Activated B cell treated with CpG ODN at 0.5 μM for 24 hours (primary cell): ENCODE results near the gene APOL6. TPM values are rescaled to one million over a fixed set of nuclear protein-coding genes. Genes with fewer than 3 reads are reported as not detected.

Experiments
- ATAC-seq: fragments of 200-7000 bp; cut with Tn5 transposase; one replicate; pipeline ENCODE4 v1.10.0; 2021; ENCODE audit warnings: low read depth, mild to moderate bottlenecking, moderate library complexity
- CTCF ChIA-PET: fragments of 350-600 bp; sonication (Branson Sonifier 250); formaldehyde crosslinking; loops from one replicate; lab custom pipeline; 2021; ENCODE audit warnings: antibody characterized with exemption; lab: Charles Lee
- POLR2A ChIA-PET: fragments of 350-600 bp; sonication (Branson Sonifier 250); formaldehyde crosslinking; loops from one replicate; lab custom pipeline; 2021; ENCODE audit warnings: antibody characterized with exemption; lab: Charles Lee
- DNase-seq: peaks from one replicate; pipeline ENCODE4 v3.0.0; 2022
- H3K27ac Mint-ChIP-seq: one replicate; pipeline ENCODE4 v1.8.0; 2020; ENCODE audit warnings: mixed read lengths
- H3K27me3 Mint-ChIP-seq: one replicate; pipeline ENCODE4 v1.8.0; 2021; ENCODE audit warnings: mixed read lengths
- H3K36me3 Mint-ChIP-seq: one replicate; pipeline ENCODE4 v1.8.0; 2021; ENCODE audit warnings: low read depth, mixed read lengths
- H3K4me1 Mint-ChIP-seq: one replicate; pipeline ENCODE4 v1.8.0; 2021; ENCODE audit warnings: mixed read lengths
- H3K4me3 Mint-ChIP-seq: one replicate; pipeline ENCODE4 v1.8.0; 2020; ENCODE audit warnings: mild to moderate bottlenecking, mixed read lengths
- H3K9me3 Mint-ChIP-seq: one replicate; pipeline ENCODE4 v1.8.0; 2020; ENCODE audit warnings: mixed read lengths
- CTCF ChIP-seq: fragments of 200-600 bp; IDR thresholded peaks from one replicate; pipeline ENCODE4 v1.8.0; 2022; ENCODE audit warnings: antibody characterized with exemption, mild to moderate bottlenecking
- intact Hi-C: fragments of 100-400 bp; cut with micrococcal nuclease; formaldehyde crosslinking; loops from one replicate; pipeline ENCODE4 v1.15.1; 2024
- total RNA-seq: library from RNA; stranded (reverse); gene quantifications from 2 replicates; pipeline ENCODE4 v1.2.3, GENCODE V29; 2022

APOL6 gene
- total RNA-seq, 1 donor from 2014 or later, result 7.7 TPM

- ATAC-seq (no peak), DNase-seq (no peak)
- intact Hi-C loops, result loop anchor here (1.0 to 2.0 kb wide), 2 partner anchors 294 to 497 kb away; no protein-coding TSS in a partner anchor
- ChIA-PET POLR2A (interaction anchor here (0.7 kb wide), 1 partner anchor 207 kb away, joined by 5 read pairs; no protein-coding TSS in a partner anchor), CTCF (interaction anchor here (0.7 to 1.2 kb wide), 2 partner anchors 134 to 438 kb away, joined by 3 to 4 read pairs; no protein-coding TSS in a partner anchor)
- H3K36me3 Mint-ChIP-seq, result no peaks in the 10 kb centered on the region
- H3K9me3 Mint-ChIP-seq, result peaks cover 3% of the 10 kb centered on the region
- TF ChIP-seq CTCF, result no peak
- H3K27me3 Mint-ChIP-seq, result peaks cover 43% of the 10 kb centered on the region
- peaks cover 19% of the 10 kb centered on the region for H3K4me1 Mint-ChIP-seq
- H3K4me3 Mint-ChIP-seq, result no peak overlapping the region
- H3K27ac Mint-ChIP-seq, result no peak overlapping the region
Measured at GRCh38 chr22:35627267-35628041, 20.8 kb upstream of the APOL6 start.

- DNase-seq (no peak), ATAC-seq (no peak)
- H3K36me3 Mint-ChIP-seq, result no peaks in the 10 kb centered on the region
- peaks cover 3% of the 10 kb centered on the region for H3K9me3 Mint-ChIP-seq
- no peak overlapping the region for H3K27ac Mint-ChIP-seq
- CTCF ChIA-PET, result interaction anchor here (0.6 kb wide), 1 partner anchor 339 kb away, joined by 3 read pairs; no protein-coding TSS in a partner anchor
- H3K4me1 Mint-ChIP-seq, result peaks cover 17% of the 10 kb centered on the region
- H3K4me3 Mint-ChIP-seq, result no peak overlapping the region
- POLR2A ChIA-PET, result interaction anchor here (0.7 kb wide), 1 partner anchor 654 kb away, joined by 8 read pairs; no protein-coding TSS in a partner anchor
- H3K27me3 Mint-ChIP-seq, result peaks cover 41% of the 10 kb centered on the region
- intact Hi-C loops, result no loop called here
- TF ChIP-seq CTCF, result no peak
Measured at GRCh38 chr22:35628732-35629131, 19.5 kb upstream of the APOL6 start.

GRCh38 chr22:35629406-35630216, 18.6 kb upstream of the APOL6 start:
- Mint-ChIP-seq H3K27ac (no peak overlapping the region), H3K4me3 (no peak overlapping the region), H3K4me1 (peaks cover 17% of the 10 kb centered on the region), H3K36me3 (no peaks in the 10 kb centered on the region), H3K9me3 (peaks cover 3% of the 10 kb centered on the region), H3K27me3 (peaks cover 35% of the 10 kb centered on the region)
- POLR2A ChIA-PET, result interaction anchor here (0.7 kb wide), 1 partner anchor 653 kb away, joined by 8 read pairs; no protein-coding TSS in a partner anchor
- DNase-seq (no peak), ATAC-seq (peak; percentile 60)
- intact Hi-C loops, result loop anchor here (5.0 kb wide), 1 partner anchor 213 kb away; no protein-coding TSS in a partner anchor
- no peak for TF ChIP-seq CTCF
- CTCF ChIA-PET, result interaction anchor here (0.6 kb wide), 1 partner anchor 338 kb away, joined by 3 read pairs; no protein-coding TSS in a partner anchor

GRCh38 chr22:35630387-35630793, 17.9 kb upstream of the APOL6 start:
- ATAC-seq, result no peak
- CTCF ChIA-PET, result no interaction called here
- H3K27me3 Mint-ChIP-seq, result peaks cover 32% of the 10 kb centered on the region

More at GRCh38 chr22:35630387-35630793, 17.9 kb upstream of the APOL6 start:
- POLR2A ChIA-PET, result no interaction called here
- no peaks in the 10 kb centered on the region for H3K36me3 Mint-ChIP-seq
- H3K9me3 Mint-ChIP-seq, result peaks cover 2% of the 10 kb centered on the region
- no peak overlapping the region for H3K4me3 Mint-ChIP-seq
- no peak for TF ChIP-seq CTCF
- peaks cover 17% of the 10 kb centered on the region for H3K4me1 Mint-ChIP-seq
- H3K27ac Mint-ChIP-seq, result no peak overlapping the region
- intact Hi-C loops, result loop anchor here (5.0 kb wide), 1 partner anchor 212 kb away; no protein-coding TSS in a partner anchor
- no peak for DNase-seq
